Activated CD4-positive, alpha-beta memory T cell treated with anti-CD3 and anti-CD28 coated beads, Interleukin-2, amount 10 ng/mL, durations not matched to agents 7 days and 5 days (primary cell): ENCODE measurements around the gene PPIF. TPM values are rescaled to one million over a fixed set of nuclear protein-coding genes. Genes with fewer than 3 reads are reported as not detected.

Experiments used
- CTCF ChIA-PET: fragments of 350-600 bp; sonication (Branson Sonifier 250); formaldehyde crosslinking; loops from one replicate; lab custom pipeline; 2021; ENCODE audit warnings: antibody characterized with exemption, inconsistent platforms; lab: Charles Lee
- POLR2A ChIA-PET: fragments of 350-600 bp; sonication (Branson Sonifier 250); formaldehyde crosslinking; loops from one replicate; lab custom pipeline; 2021; ENCODE audit warnings: antibody characterized with exemption; lab: Charles Lee
- DNase-seq: peaks from one replicate; pipeline ENCODE4 v3.0.0-alpha.2; 2020
- H3K27ac Mint-ChIP-seq: one replicate; pipeline ENCODE4 v1.8.0; 2021; ENCODE audit warnings: mild to moderate bottlenecking, mixed read lengths
- H3K27me3 Mint-ChIP-seq: one replicate; pipeline ENCODE4 v1.8.0; 2021; ENCODE audit warnings: mixed read lengths
- H3K36me3 Mint-ChIP-seq: one replicate; pipeline ENCODE4 v1.8.0; 2021; ENCODE audit warnings: low read depth, mixed read lengths
- H3K4me1 Mint-ChIP-seq: one replicate; pipeline ENCODE4 v1.8.0; 2021; ENCODE audit warnings: mixed read lengths
- H3K4me3 Mint-ChIP-seq: one replicate; pipeline ENCODE4 v1.8.0; 2021; ENCODE audit warnings: mild to moderate bottlenecking, mixed read lengths
- H3K9me3 Mint-ChIP-seq: one replicate; pipeline ENCODE4 v1.8.0; 2021; ENCODE audit warnings: mixed read lengths
- total RNA-seq, 2 experiments: library from RNA; stranded (reverse); gene quantifications; one replicate each; pipeline ENCODE4 v1.2.3, GENCODE V29; 2021

The PPIF gene
- total RNA-seq, 2 experiments from 2014 or later: 80.7 to 88.4 TPM

- ChIA-PET CTCF (interaction anchor here (0.6 to 2.3 kb wide), 11 partner anchors 8 to 114 kb away, joined by 3 to 35 read pairs (median 3); no protein-coding TSS in a partner anchor), POLR2A (no interaction called here)
- DNase-seq: peak; percentile 12
- Mint-ChIP-seq H3K4me1 (peaks cover 3% of the 10 kb centered on the region), H3K4me3 (no peak overlapping the region), H3K27ac (no peak overlapping the region), H3K27me3 (peaks cover 17% of the 10 kb centered on the region), H3K9me3 (peaks cover 2% of the 10 kb centered on the region), H3K36me3 (no peaks in the 10 kb centered on the region)
Measured at GRCh38 chr10:79372871-79373270, 25.6 kb downstream of the PPIF start.

- POLR2A ChIA-PET: interaction anchor here (1.3 kb wide), 1 partner anchor 40 kb away, joined by 3 read pairs; no protein-coding TSS in a partner anchor
- Mint-ChIP-seq H3K27me3 (peaks cover 14% of the 10 kb centered on the region), H3K4me1 (peaks cover 2% of the 10 kb centered on the region), H3K27ac (no peak overlapping the region), H3K36me3 (no peaks in the 10 kb centered on the region), H3K9me3 (peaks cover 2% of the 10 kb centered on the region), H3K4me3 (no peak overlapping the region)
- CTCF ChIA-PET: interaction anchor here (0.7 to 2.3 kb wide), 43 partner anchors 8 to 163 kb away, joined by 3 to 35 read pairs (median 4); partner anchors contain the start of genes PPIF and ZCCHC24
- peak; percentile 78 for DNase-seq
Measured at GRCh38 chr10:79374312-79375191, 27.3 kb downstream of the PPIF start.

- no peak overlapping the region for H3K4me3 Mint-ChIP-seq
- peaks cover 14% of the 10 kb centered on the region for H3K27me3 Mint-ChIP-seq
- H3K9me3 Mint-ChIP-seq: peaks cover 2% of the 10 kb centered on the region
- DNase-seq: peak; percentile 12
- H3K4me1 Mint-ChIP-seq: peaks cover 2% of the 10 kb centered on the region
- no peak overlapping the region for H3K27ac Mint-ChIP-seq
- H3K36me3 Mint-ChIP-seq: no peaks in the 10 kb centered on the region
- POLR2A ChIA-PET: interaction anchor here (1.3 kb wide), 1 partner anchor 41 kb away, joined by 3 read pairs; no protein-coding TSS in a partner anchor
- CTCF ChIA-PET: interaction anchor here (1.0 to 1.9 kb wide), 4 partner anchors 9 to 93 kb away, joined by 4 to 26 read pairs (median 6); no protein-coding TSS in a partner anchor
Measured at GRCh38 chr10:79375321-79376077, 28.2 kb downstream of the PPIF start.

GRCh38 chr10:79376078-79376628 is 28.9 kb downstream of the PPIF start:
- Mint-ChIP-seq H3K27me3 (peaks cover 14% of the 10 kb centered on the region), H3K9me3 (peaks cover 2% of the 10 kb centered on the region), H3K36me3 (no peaks in the 10 kb centered on the region), H3K4me3 (no peak overlapping the region), H3K4me1 (peaks cover 2% of the 10 kb centered on the region), H3K27ac (no peak overlapping the region)
- POLR2A ChIA-PET: no interaction called here
- CTCF ChIA-PET: interaction anchor here (1.0 kb wide), 1 partner anchor 10 kb away, joined by 4 read pairs; no protein-coding TSS in a partner anchor
- DNase-seq: peak; percentile 1

- Mint-ChIP-seq H3K4me3 (no peak overlapping the region), H3K27ac (no peak overlapping the region), H3K36me3 (no peaks in the 10 kb centered on the region), H3K9me3 (no peaks in the 10 kb centered on the region), H3K27me3 (peaks cover 13% of the 10 kb centered on the region), H3K4me1 (peaks cover 2% of the 10 kb centered on the region)
- DNase-seq: no peak
- ChIA-PET CTCF (no interaction called here), POLR2A (no interaction called here)
Measured at GRCh38 chr10:79376751-79377556, 29.7 kb downstream of the PPIF start.

- Mint-ChIP-seq H3K9me3 (no peaks in the 10 kb centered on the region), H3K4me1 (peaks cover 2% of the 10 kb centered on the region), H3K36me3 (no peaks in the 10 kb centered on the region), H3K27me3 (peaks cover 7% of the 10 kb centered on the region), H3K4me3 (no peak overlapping the region), H3K27ac (no peak overlapping the region)
- ChIA-PET CTCF (no interaction called here), POLR2A (no interaction called here)
- peak; percentile 10 for DNase-seq
Measured at GRCh38 chr10:79377557-79378382, 30.5 kb downstream of the PPIF start.

GRCh38 chr10:79378383-79378646 is 31.0 kb downstream of the PPIF start:
- POLR2A ChIA-PET: no interaction called here
- Mint-ChIP-seq H3K4me3 (no peak overlapping the region), H3K36me3 (no peaks in the 10 kb centered on the region), H3K27ac (no peak overlapping the region), H3K9me3 (no peaks in the 10 kb centered on the region), H3K4me1 (peaks cover 2% of the 10 kb centered on the region), H3K27me3 (peaks cover 3% of the 10 kb centered on the region)
- CTCF ChIA-PET: no interaction called here
- peak; percentile 5 for DNase-seq

- ChIA-PET CTCF (no interaction called here), POLR2A (no interaction called here)
- H3K4me1 Mint-ChIP-seq: peaks cover 2% of the 10 kb centered on the region
- H3K9me3 Mint-ChIP-seq: no peaks in the 10 kb centered on the region
- no peak overlapping the region for H3K4me3 Mint-ChIP-seq
- peaks cover 1% of the 10 kb centered on the region for H3K27me3 Mint-ChIP-seq
- DNase-seq: peak; percentile 7
- H3K27ac Mint-ChIP-seq: no peak overlapping the region
- no peaks in the 10 kb centered on the region for H3K36me3 Mint-ChIP-seq
Measured at GRCh38 chr10:79378647-79379511, 31.6 kb downstream of the PPIF start.

GRCh38 chr10:79379512-79380124 is 32.3 kb downstream of the PPIF start:
- CTCF ChIA-PET: no interaction called here
- Mint-ChIP-seq H3K27me3 (no peaks in the 10 kb centered on the region), H3K27ac (no peak overlapping the region), H3K4me1 (peaks cover 2% of the 10 kb centered on the region), H3K4me3 (no peak overlapping the region), H3K36me3 (no peaks in the 10 kb centered on the region), H3K9me3 (no peaks in the 10 kb centered on the region)
- POLR2A ChIA-PET: no interaction called here
- DNase-seq: peak; percentile 12

GRCh38 chr10:79380125-79380945 is 33.1 kb downstream of the PPIF start:
- ChIA-PET POLR2A (no interaction called here), CTCF (no interaction called here)
- no peak overlapping the region for H3K27ac Mint-ChIP-seq
- H3K4me3 Mint-ChIP-seq: no peak overlapping the region
- H3K27me3 Mint-ChIP-seq: no peaks in the 10 kb centered on the region
- H3K4me1 Mint-ChIP-seq: no peaks in the 10 kb centered on the region
- DNase-seq: peak; percentile 14
- H3K36me3 Mint-ChIP-seq: no peaks in the 10 kb centered on the region
- no peaks in the 10 kb centered on the region for H3K9me3 Mint-ChIP-seq
